DOHH2 (cell line): ENCODE results near the gene ARNT2.

Source experiments
- H3F3A ChIP-seq: fragments of 200-600 bp; sonication (generic), shearing (Covaris generic); 2 replicates; pipeline ENCODE4 v1.6.0; 2016; ENCODE audit warnings: antibody characterized with exemption, mild to moderate bottlenecking; ENCODE audit not compliant: control insufficient read depth, insufficient read depth
- H3K27ac ChIP-seq: fragments of 200-600 bp; sonication (generic); 2 replicates; pipeline ENCODE4 v1.5.1; 2014; ENCODE audit warnings: low read depth, mild to moderate bottlenecking, low read length, moderate library complexity
- H3K27me3 ChIP-seq: fragments of 200-600 bp; sonication (generic); 2 replicates; pipeline ENCODE4 v1.6.1; 2014; ENCODE audit warnings: mild to moderate bottlenecking, low read length, mixed read lengths; ENCODE audit not compliant: control insufficient read depth
- H3K36me3 ChIP-seq: fragments of 200-600 bp; sonication (generic); 2 replicates; pipeline ENCODE4 v1.6.1; 2014; ENCODE audit warnings: mild to moderate bottlenecking, low read length, moderate library complexity, mixed read lengths; ENCODE audit not compliant: control insufficient read depth
- H3K4me1 ChIP-seq: fragments of 200-600 bp; sonication (generic); 2 replicates; pipeline ENCODE4 v1.6.1; 2014; ENCODE audit warnings: mild to moderate bottlenecking, low read length, mixed read lengths; ENCODE audit not compliant: control insufficient read depth
- H3K4me2 ChIP-seq: fragments of 200-600 bp; sonication (generic); 2 replicates; pipeline ENCODE4 v1.6.0; 2014; ENCODE audit warnings: mild to moderate bottlenecking, low read length, moderate library complexity
- H3K4me3 ChIP-seq: fragments of 200-600 bp; sonication (generic); 2 replicates; pipeline ENCODE4 v1.5.1; 2014; ENCODE audit warnings: mild to moderate bottlenecking, low read length, mixed read lengths
- H3K79me2 ChIP-seq: fragments of 200-600 bp; sonication (generic); 2 replicates; pipeline ENCODE4 v1.6.1; 2014; ENCODE audit warnings: mild to moderate bottlenecking, low read length, mixed read lengths; ENCODE audit not compliant: control insufficient read depth
- H3K9me2 ChIP-seq: fragments of 200-600 bp; sonication (generic); replicated peaks from 2 replicates; pipeline ENCODE4 v1.6.1; 2014; ENCODE audit warnings: mild to moderate bottlenecking, low read length, mixed read lengths; ENCODE audit not compliant: control insufficient read depth
- H3K9me3 ChIP-seq: fragments of 200-600 bp; sonication (generic); 2 replicates; pipeline ENCODE4 v1.6.1; 2014; ENCODE audit warnings: antibody characterized with exemption, low read length, mixed read lengths; ENCODE audit not compliant: control insufficient read depth, insufficient read depth
- H4K20me1 ChIP-seq: fragments of 200-600 bp; sonication (generic); 2 replicates; pipeline ENCODE4 v1.6.0; 2014; ENCODE audit warnings: low read depth, mild to moderate bottlenecking, antibody characterized with exemption, low read length, moderate library complexity; ENCODE audit not compliant: control insufficient read depth, insufficient read depth
- EZH2phosphoT487 ChIP-seq: fragments of 200-600 bp; sonication (generic); IDR thresholded peaks from 2 replicates; pipeline ENCODE4 v1.6.1; 2017; ENCODE audit warnings: borderline replicate concordance, mild to moderate bottlenecking, antibody characterized with exemption, low read length, moderate library complexity, mixed read lengths
- TF ChIP-seq, protein P1 (sequence below): fragments of 200-600 bp; sonication (generic); IDR thresholded peaks from one replicate; pipeline ENCODE4 v1.5.1; 2014; ENCODE audit warnings: antibody characterized with exemption, mild to moderate bottlenecking, low read depth, low read length; ENCODE audit not compliant: poor library complexity, severe bottlenecking

ARNT2 gene

DNA sequence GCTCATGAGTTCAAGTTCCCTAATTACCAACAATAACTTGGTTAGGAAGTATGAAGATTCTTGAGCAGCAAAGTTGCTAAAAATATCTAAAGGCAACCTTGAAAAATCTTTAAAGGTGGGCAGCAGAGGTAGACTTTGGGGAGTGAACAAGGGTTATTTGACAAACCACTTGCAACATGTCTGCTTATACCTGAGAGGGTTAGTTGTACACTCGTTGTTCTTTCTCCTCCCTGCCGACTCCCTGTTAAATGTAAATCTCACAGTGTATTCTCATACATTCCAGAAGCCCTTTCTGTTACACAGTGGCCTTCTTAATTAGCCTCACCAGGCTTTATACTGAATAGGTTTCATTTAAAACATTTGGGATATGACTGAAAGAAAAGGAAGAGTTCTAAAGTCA lies 121.7 kb downstream of the ARNT2 start:
- no peaks in the 10 kb centered on the region for H3K79me2 ChIP-seq
- H3K4me3 ChIP-seq, result no peak overlapping the region
- 0 out of 2 replicates have a peak, but pooled peaks cover 4% of the 10 kb centered on the region for H3K27me3 ChIP-seq
- TF ChIP-seq EZH2phosphoT487, result no peak
- TF ChIP-seq, protein P1, sequence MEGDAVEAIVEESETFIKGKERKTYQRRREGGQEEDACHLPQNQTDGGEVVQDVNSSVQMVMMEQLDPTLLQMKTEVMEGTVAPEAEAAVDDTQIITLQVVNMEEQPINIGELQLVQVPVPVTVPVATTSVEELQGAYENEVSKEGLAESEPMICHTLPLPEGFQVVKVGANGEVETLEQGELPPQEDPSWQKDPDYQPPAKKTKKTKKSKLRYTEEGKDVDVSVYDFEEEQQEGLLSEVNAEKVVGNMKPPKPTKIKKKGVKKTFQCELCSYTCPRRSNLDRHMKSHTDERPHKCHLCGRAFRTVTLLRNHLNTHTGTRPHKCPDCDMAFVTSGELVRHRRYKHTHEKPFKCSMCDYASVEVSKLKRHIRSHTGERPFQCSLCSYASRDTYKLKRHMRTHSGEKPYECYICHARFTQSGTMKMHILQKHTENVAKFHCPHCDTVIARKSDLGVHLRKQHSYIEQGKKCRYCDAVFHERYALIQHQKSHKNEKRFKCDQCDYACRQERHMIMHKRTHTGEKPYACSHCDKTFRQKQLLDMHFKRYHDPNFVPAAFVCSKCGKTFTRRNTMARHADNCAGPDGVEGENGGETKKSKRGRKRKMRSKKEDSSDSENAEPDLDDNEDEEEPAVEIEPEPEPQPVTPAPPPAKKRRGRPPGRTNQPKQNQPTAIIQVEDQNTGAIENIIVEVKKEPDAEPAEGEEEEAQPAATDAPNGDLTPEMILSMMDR, result no peak
- H3K4me1 ChIP-seq, result no peaks in the 10 kb centered on the region
- no peaks in the 10 kb centered on the region for H3K9me2 ChIP-seq
- no peak overlapping the region for H3K27ac ChIP-seq
- no peaks in the 10 kb centered on the region for H3K9me3 ChIP-seq
- H3K4me2 ChIP-seq, result no peak overlapping the region
- no peaks in the 10 kb centered on the region for H3F3A ChIP-seq
- H4K20me1 ChIP-seq, result no peaks in the 10 kb centered on the region
- no peaks in the 10 kb centered on the region for H3K36me3 ChIP-seq

DNA sequence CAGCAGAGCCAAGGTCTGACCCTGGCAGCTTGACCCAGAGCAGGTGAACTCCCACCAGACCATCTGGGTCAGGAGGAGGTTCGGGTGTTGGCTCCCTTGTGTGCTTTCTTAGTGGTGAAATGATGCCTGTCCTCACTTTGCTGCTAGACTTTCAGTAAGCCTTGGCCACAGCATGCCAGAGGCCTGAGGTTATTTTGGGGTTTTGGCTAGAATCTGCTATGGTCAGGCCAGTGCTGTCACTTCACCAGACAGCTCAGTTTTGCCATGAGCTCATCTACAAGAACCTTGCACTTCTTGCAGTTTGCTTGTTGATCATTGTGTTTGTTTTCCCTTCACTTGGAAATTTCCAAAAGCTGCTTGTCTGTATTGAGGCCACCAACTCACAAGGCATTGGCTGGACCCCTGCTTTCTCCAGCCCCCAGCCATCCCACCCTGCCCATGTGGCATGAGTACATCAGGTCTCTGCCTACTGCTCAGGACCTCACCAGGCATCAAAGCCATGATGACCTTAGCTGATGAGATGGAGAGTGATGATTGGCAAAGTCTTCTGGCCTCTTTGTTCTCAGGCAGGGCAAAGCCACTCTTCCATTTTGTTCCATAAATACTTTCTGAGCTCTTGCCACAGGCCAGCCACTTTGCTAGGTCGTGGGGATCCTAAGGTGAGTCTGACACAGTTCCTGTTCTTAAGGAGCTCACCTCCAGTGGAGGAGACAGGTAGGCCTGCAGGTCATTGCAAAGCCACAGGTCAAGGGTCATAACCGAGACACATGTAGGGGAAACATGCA lies 122.6 kb downstream of the ARNT2 start:
- Histone ChIP-seq H3K4me3 (no peak overlapping the region), H3K27me3 (0 out of 2 replicates have a peak, but pooled peaks cover 4% of the 10 kb centered on the region), H3K79me2 (no peaks in the 10 kb centered on the region), H3K9me3 (no peaks in the 10 kb centered on the region), H3K36me3 (no peaks in the 10 kb centered on the region), H3K9me2 (no peaks in the 10 kb centered on the region), H3K4me2 (no peak overlapping the region), H3K4me1 (no peaks in the 10 kb centered on the region), H4K20me1 (no peaks in the 10 kb centered on the region), H3K27ac (no peak overlapping the region), H3F3A (no peaks in the 10 kb centered on the region)
- TF ChIP-seq, protein P1, result no peak
- TF ChIP-seq EZH2phosphoT487, result no peak

DNA sequence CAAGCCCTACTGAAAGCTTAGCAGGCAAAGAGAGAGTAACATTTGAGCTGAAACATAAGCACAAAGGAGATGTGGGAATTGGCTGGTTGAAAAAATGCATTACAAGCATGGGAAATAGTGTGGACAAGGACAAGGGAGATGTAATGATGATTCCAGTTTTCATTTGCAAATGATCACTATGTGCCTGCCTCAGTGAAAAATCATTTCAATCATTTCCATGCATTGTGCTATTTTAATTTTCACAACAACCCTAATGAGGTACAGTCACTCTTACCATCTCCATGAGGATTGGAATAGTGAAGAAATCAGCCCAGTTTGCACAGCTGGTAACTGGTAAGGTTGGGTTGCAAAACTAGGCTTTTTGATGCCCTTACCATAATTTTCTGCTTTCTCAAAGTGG lies 123.2 kb downstream of the ARNT2 start:
- Histone ChIP-seq H3K9me3 (no peaks in the 10 kb centered on the region), H3K36me3 (no peaks in the 10 kb centered on the region), H3K4me1 (no peaks in the 10 kb centered on the region), H4K20me1 (no peaks in the 10 kb centered on the region), H3K27me3 (0 out of 2 replicates have a peak, but pooled peaks cover 4% of the 10 kb centered on the region), H3K4me2 (no peak overlapping the region), H3K27ac (no peak overlapping the region), H3K4me3 (no peak overlapping the region), H3F3A (no peaks in the 10 kb centered on the region), H3K79me2 (no peaks in the 10 kb centered on the region), H3K9me2 (no peaks in the 10 kb centered on the region)
- TF ChIP-seq, protein P1, result no peak
- no peak for TF ChIP-seq EZH2phosphoT487
